ENCODE data around the gene BMP6. TPM values are rescaled to one million over a fixed set of nuclear protein-coding genes. Genes with fewer than 3 reads are reported as not detected.

Gene BMP6
- total RNA-seq, 1 donor from 2014 or later: 1.3 TPM

- DNase-seq (ENCODE audit: low read depth): no peak
- no peak overlapping the region for H3K4me3 ChIP-seq (ENCODE audit: low read depth, low read length)
- TF ChIP-seq CTCF (conservative IDR thresholded peaks at IDR 0.05; ENCODE audit: low read depth, low read length): no peak
These were observed 28.5 kb upstream of the BMP6 start for GRCh38 chr6:7697432-7697819.

DNA sequence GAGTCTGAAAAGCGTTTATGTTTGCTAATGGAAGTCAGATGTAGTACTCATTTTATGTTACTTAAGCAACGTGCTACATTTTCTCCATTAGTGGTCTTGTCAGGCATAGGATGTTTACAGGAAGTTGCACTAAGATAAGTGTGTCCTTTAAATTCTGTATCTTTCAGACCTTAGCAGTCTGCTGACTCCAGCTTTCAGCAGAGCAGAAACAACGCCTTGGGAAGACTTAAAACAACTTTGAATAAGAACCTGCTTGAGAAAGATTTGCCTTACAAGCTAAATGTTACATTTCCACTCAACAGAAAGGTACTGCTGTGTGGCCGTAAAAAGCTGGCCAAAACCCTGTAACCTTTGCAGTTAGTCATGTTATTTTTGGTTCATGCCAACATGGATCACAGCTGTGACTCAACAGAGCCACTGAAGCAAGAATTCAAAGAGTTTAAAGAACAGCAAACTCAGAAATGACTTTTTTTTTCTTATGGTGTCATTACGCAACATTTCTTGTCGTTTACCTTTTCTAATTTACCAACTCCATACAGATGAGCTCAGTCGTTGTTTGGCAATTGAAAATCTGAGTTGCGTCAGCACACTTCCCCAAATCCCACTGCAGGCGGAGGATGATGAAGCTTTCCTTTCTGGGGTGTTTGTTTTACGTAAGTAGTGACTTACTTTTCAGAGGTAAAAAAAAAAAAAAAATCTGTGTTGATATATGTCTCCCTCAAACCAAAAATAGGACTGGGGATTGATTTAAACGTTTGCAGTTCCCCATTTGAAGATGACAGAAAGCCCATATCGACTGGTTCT is 27.9 kb upstream of the BMP6 start:
- no peak overlapping the region for H3K4me3 ChIP-seq (ENCODE audit: low read depth, low read length)
- DNase-seq (ENCODE audit: low read depth): peak; percentile 90
- TF ChIP-seq CTCF (conservative IDR thresholded peaks at IDR 0.05; ENCODE audit: low read depth, low read length): no peak

GRCh38 chr6:7701212-7701834 is 24.6 kb upstream of the BMP6 start:
- no peak for DNase-seq (ENCODE audit: low read depth)
- TF ChIP-seq CTCF (conservative IDR thresholded peaks at IDR 0.05; ENCODE audit: low read depth, low read length): no peak
- no peak overlapping the region for H3K4me3 ChIP-seq (ENCODE audit: low read depth, low read length)

DNA sequence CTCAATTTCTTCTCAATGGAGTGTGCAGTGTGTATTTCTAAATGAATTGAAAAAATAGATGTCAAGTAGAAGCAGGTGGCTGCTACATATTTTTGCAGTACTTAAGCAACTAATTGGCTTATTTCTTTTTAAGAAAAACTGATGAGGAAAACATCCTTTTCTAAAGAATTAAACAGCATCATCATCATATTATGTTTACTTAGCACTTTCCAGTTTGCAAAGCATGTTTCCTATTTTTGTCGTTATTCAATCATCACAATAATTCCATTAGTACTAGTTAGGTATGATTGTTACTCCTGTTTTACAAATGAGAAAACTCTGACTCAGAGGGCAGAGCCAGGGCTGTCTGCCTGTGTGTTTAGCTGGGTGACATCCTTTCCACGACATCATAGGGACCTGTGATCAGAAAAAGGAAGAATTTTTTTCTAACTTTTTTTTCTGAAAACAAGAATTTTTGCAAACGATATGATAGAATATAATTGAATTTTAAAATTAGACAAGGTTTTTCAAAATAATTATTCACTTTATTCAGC is 22.7 kb upstream of the BMP6 start:
- no peak overlapping the region for H3K4me3 ChIP-seq (ENCODE audit: low read depth, low read length)
- DNase-seq (ENCODE audit: low read depth): no peak
- no peak for TF ChIP-seq CTCF (conservative IDR thresholded peaks at IDR 0.05; ENCODE audit: low read depth, low read length)

GRCh38 chr6:7705483-7705882 is 20.4 kb upstream of the BMP6 start:
- no peak overlapping the region for H3K4me3 ChIP-seq (ENCODE audit: low read depth, low read length)

DNA sequence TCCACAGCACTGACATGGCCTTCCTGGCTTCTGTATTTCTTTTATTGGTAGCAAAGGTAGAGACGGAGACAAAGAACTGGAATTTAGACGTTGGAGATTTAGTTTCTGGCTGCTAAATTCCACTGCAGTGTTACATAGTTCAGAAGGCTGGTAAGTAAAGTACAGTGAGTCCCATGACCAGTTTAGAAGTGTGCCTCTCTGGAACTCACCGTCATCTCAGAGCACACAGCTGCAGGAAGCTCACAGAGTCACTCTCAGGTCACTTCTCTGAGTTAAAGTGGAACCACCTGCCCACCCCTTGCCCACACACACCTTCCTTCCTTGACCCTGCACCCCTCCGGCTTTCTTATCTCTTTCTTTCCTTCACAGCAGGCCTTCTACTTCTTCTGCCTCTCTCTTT is 19.6 kb upstream of the BMP6 start:
- no peak overlapping the region for H3K4me3 ChIP-seq (ENCODE audit: low read depth, low read length)
- TF ChIP-seq CTCF (conservative IDR thresholded peaks at IDR 0.05; ENCODE audit: low read depth, low read length): no peak
- DNase-seq (ENCODE audit: low read depth): no peak

More at GRCh38 chr6:7705483-7705882, 20.4 kb upstream of the BMP6 start:
- TF ChIP-seq CTCF (conservative IDR thresholded peaks at IDR 0.05; ENCODE audit: low read depth, low read length): no peak
- DNase-seq (ENCODE audit: low read depth): no peak

Data from epithelial cell of proximal tubule (primary cell).